Measurements from ENCODE around the gene HOOK1.
A peak's percentile ranks its signal among the peaks of the same experiment; 100 is the strongest.

Gene HOOK1

GRCh38 chr1:59814901-59815825 is at the start of gene HOOK1:
TSS of gene HOOK1 (plus strand) at chr1:59814949. CDS start at chr1:59815118, 169 bp downstream.
- TF ChIP-seq ZFX (IDR thresholded peaks at IDR 0.05), result peak; percentile 52; the same call in 1 of the 2 replicates
- TF ChIP-seq CTCF (conservative IDR thresholded peaks at IDR 0.05), result no peak
- H3K27ac ChIP-seq, result peak within 1 kb of the TSS; percentile 95

GRCh38 chr1:59765011-59765730 is 49.6 kb upstream of the HOOK1 start:
- H3K27ac ChIP-seq, result no peak overlapping the region
- TF ChIP-seq ZFX (IDR thresholded peaks at IDR 0.05) (no peak), CTCF (conservative IDR thresholded peaks at IDR 0.05) (no peak)

GRCh38 chr1:59766227-59766855 is 48.4 kb upstream of the HOOK1 start:
- H3K27ac ChIP-seq, result no peak overlapping the region
- TF ChIP-seq CTCF (conservative IDR thresholded peaks at IDR 0.05) (no peak), ZFX (IDR thresholded peaks at IDR 0.05) (no peak)

GRCh38 chr1:59767119-59767518 is 47.6 kb upstream of the HOOK1 start:
- TF ChIP-seq CTCF (conservative IDR thresholded peaks at IDR 0.05), result no peak
- no peak for TF ChIP-seq ZFX (IDR thresholded peaks at IDR 0.05)
- H3K27ac ChIP-seq, result no peak overlapping the region

GRCh38 chr1:59768792-59769735 is 45.7 kb upstream of the HOOK1 start:
- TF ChIP-seq ZFX (IDR thresholded peaks at IDR 0.05), result no peak
- TF ChIP-seq CTCF (conservative IDR thresholded peaks at IDR 0.05), result no peak
- H3K27ac ChIP-seq, result no peak overlapping the region

- TF ChIP-seq ZFX (IDR thresholded peaks at IDR 0.05) (no peak), CTCF (conservative IDR thresholded peaks at IDR 0.05) (no peak)
- no peak overlapping the region for H3K27ac ChIP-seq
These were observed 45.0 kb upstream of the HOOK1 start for GRCh38 chr1:59769736-59770095.

Data from C4-2B (cell line).